H1 (cell line): Measurements from ENCODE around the gene PHC2. TPM values are rescaled to one million over a fixed set of nuclear protein-coding genes. Genes with fewer than 3 reads are reported as not detected.

Experiments
- CTCF ChIA-PET: fragments of 300-600 bp; sonication (Branson Sonifier 250); formaldehyde crosslinking; loops from one replicate; lab custom pipeline; 2021; ENCODE audit not compliant: partially characterized antibody; lab: Charles Lee
- POLR2A ChIA-PET: fragments of 300-600 bp; sonication (Branson Sonifier 250); formaldehyde crosslinking; loops from one replicate; lab custom pipeline; 2021; ENCODE audit warnings: inconsistent platforms; ENCODE audit not compliant: partially characterized antibody; lab: Charles Lee
- DNase-seq, 2 experiments: peaks; one replicate each; pipeline versions ENCODE4 v3.0.0 to v3.0.0-alpha.2; 2010 to 2022; ENCODE audit warnings: low spot score in 2 of 2, low read depth in 1 of 2, mixed read lengths in 1 of 2
- FAIRE-seq: peaks from 2 replicates; lab custom pipeline; 2011; peaks lifted over from hg19 to GRCh38; lab: Jason Lieb, UNC
- H2AFZ ChIP-seq: 2 replicates; pipeline ENCODE4 v1.8.1; 2012; ENCODE audit warnings: low read length, inconsistent platforms
- H2AK5ac ChIP-seq: 2 replicates; pipeline ENCODE4 v1.6.1; 2013; ENCODE audit warnings: low read depth, low read length
- H2BK120ac ChIP-seq: replicated peaks from 2 replicates; pipeline ENCODE3; 2013; ENCODE audit warnings: low read depth, low read length, inconsistent platforms
- H2BK12ac ChIP-seq: 2 replicates; pipeline ENCODE4 v1.6.1; 2013; ENCODE audit warnings: low read depth, low read length
- H2BK15ac ChIP-seq: 2 replicates; pipeline ENCODE4 v1.6.1; 2013; ENCODE audit warnings: low read length
- H2BK20ac ChIP-seq: 2 replicates; pipeline ENCODE4 v1.6.1; 2013; ENCODE audit warnings: low read length
- H2BK5ac ChIP-seq: 2 replicates; pipeline ENCODE4 v1.6.1; 2013; ENCODE audit warnings: low read depth, low read length
- H3K14ac ChIP-seq: 2 replicates; pipeline ENCODE4 v1.6.1; 2013; ENCODE audit warnings: inconsistent platforms; ENCODE audit not compliant: insufficient read length
- H3K18ac ChIP-seq: 2 replicates; pipeline ENCODE4 v1.6.1; 2013; ENCODE audit warnings: low read length; ENCODE audit errors: extremely low read depth
- H3K23ac ChIP-seq: 2 replicates; pipeline ENCODE4 v1.6.1; 2013; ENCODE audit warnings: inconsistent platforms; ENCODE audit not compliant: insufficient read length
- H3K23me2 ChIP-seq: 2 replicates; pipeline ENCODE4 v1.6.1; 2013; ENCODE audit warnings: low read depth, low read length
- H3K27ac ChIP-seq: 2 replicates; pipeline ENCODE4 v1.6.1; 2011; ENCODE audit warnings: low read depth, low read length, inconsistent platforms
- H3K27me3 ChIP-seq, 4 experiments: replicated peaks in 1 of 4; 1 replicate in 1 of 4; 2 replicates in 3 of 4; pipeline versions ENCODE4 v1.6.1 to v1.8.1; 2011 to 2013; ENCODE audit warnings: low read length in 3 of 4, mild to moderate bottlenecking in 3 of 4, inconsistent platforms in 2 of 4, mixed read lengths in 2 of 4, moderate library complexity in 1 of 4; ENCODE audit not compliant: control insufficient read depth in 3 of 4, insufficient read depth in 3 of 4; ENCODE audit errors: extremely low read depth in 1 of 4
- H3K36me3 ChIP-seq, 4 experiments: 2 replicates each; pipeline versions ENCODE4 v1.6.1 to v1.8.1; 2011 to 2013; ENCODE audit warnings: mild to moderate bottlenecking in 4 of 4, low read length in 3 of 4, moderate library complexity in 2 of 4, control low read depth in 1 of 4, inconsistent platforms in 1 of 4; ENCODE audit not compliant: insufficient read depth in 4 of 4, control insufficient read depth in 2 of 4
- H3K4ac ChIP-seq: replicated peaks from 2 replicates; pipeline ENCODE3; 2013; ENCODE audit warnings: low read length, low read depth, mixed read lengths, inconsistent platforms; ENCODE audit not compliant: insufficient read length
- H3K4me1 ChIP-seq, 4 experiments: replicated peaks in 1 of 4; 1 replicate in 1 of 4; 2 replicates in 3 of 4; pipeline versions ENCODE4 v1.6.1 to v1.8.1; 2011 to 2013; ENCODE audit warnings: low read length in 3 of 4, inconsistent platforms in 2 of 4, mixed read lengths in 1 of 4; ENCODE audit not compliant: insufficient read depth in 4 of 4, control insufficient read depth in 3 of 4
- H3K4me2 ChIP-seq, 2 experiments: 2 replicates each; pipeline versions ENCODE4 v1.6.1 to v1.8.1; 2011 to 2013; ENCODE audit warnings: low read depth in 2 of 2, low read length in 2 of 2, control low read depth in 1 of 2, inconsistent platforms in 1 of 2, mild to moderate bottlenecking in 1 of 2; ENCODE audit not compliant: insufficient read depth in 1 of 2
- H3K4me3 ChIP-seq, 4 experiments: fragments of 200-600, 300-600 bp in 1 of 4; sonication (generic), shearing (Covaris generic), sonication (Bioruptor Twin) in 1 of 4; 2 replicates each; pipeline versions ENCODE4 v1.5.1 to v1.8.1; 2011 to 2016; ENCODE audit warnings: low read length in 4 of 4, low read depth in 3 of 4, control low read depth in 2 of 4, inconsistent platforms in 2 of 4, mild to moderate bottlenecking in 2 of 4, mixed read lengths in 1 of 4, moderate library complexity in 1 of 4; ENCODE audit not compliant: insufficient read depth in 2 of 4; ENCODE audit errors: extremely low read depth in 1 of 4
- H3K56ac ChIP-seq: replicated peaks from 2 replicates; pipeline ENCODE3; 2013; ENCODE audit warnings: low read depth, mild to moderate bottlenecking, mixed read lengths, low read length, inconsistent platforms; ENCODE audit not compliant: insufficient read length
- H3K79me1 ChIP-seq: 2 replicates; pipeline ENCODE4 v1.6.1; 2013; ENCODE audit warnings: low read depth, low read length, control low read depth
- H3K79me2 ChIP-seq, 2 experiments: 2 replicates each; pipeline versions ENCODE4 v1.6.1 to v1.8.1; 2012 to 2013; ENCODE audit warnings: low read length in 2 of 2, mild to moderate bottlenecking in 2 of 2, inconsistent platforms in 1 of 2; ENCODE audit not compliant: insufficient read depth in 2 of 2, control insufficient read depth in 1 of 2
- H3K9ac ChIP-seq, 4 experiments: replicated peaks in 1 of 4; 1 replicate in 1 of 4; 2 replicates in 3 of 4; pipeline versions ENCODE4 v1.6.1 to v1.8.1; 2011 to 2013; ENCODE audit warnings: low read depth in 3 of 4, low read length in 3 of 4, control low read depth in 2 of 4, mild to moderate bottlenecking in 2 of 4, moderate library complexity in 2 of 4, inconsistent platforms in 1 of 4; ENCODE audit errors: extremely low read depth in 1 of 4
- H3K9me3 ChIP-seq, 2 experiments: 2 replicates each; pipeline versions ENCODE4 v1.6.1 to v1.8.1; 2012 to 2013; ENCODE audit warnings: mild to moderate bottlenecking in 2 of 2, moderate library complexity in 2 of 2, control low read depth in 1 of 2, inconsistent platforms in 1 of 2, low read depth in 1 of 2, low read length in 1 of 2, mixed read lengths in 1 of 2; ENCODE audit not compliant: insufficient read depth in 2 of 2
- H4K20me1 ChIP-seq, 2 experiments: replicated peaks in 1 of 2; 2 replicates each; pipeline versions ENCODE3 to v1.8.1; 2011 to 2013; ENCODE audit warnings: inconsistent platforms in 2 of 2, low read length in 2 of 2, mild to moderate bottlenecking in 1 of 2; ENCODE audit not compliant: insufficient read depth in 2 of 2, control insufficient read depth in 1 of 2
- H4K5ac ChIP-seq: 2 replicates; pipeline ENCODE4 v1.6.1; 2013; ENCODE audit warnings: low read length, low read depth, mixed read lengths, inconsistent platforms; ENCODE audit not compliant: insufficient read length
- H4K8ac ChIP-seq: 2 replicates; pipeline ENCODE4 v1.8.0; 2013; ENCODE audit warnings: mild to moderate bottlenecking, moderate library complexity, low read length, inconsistent platforms; ENCODE audit not compliant: insufficient read depth; ENCODE audit errors: extremely low read depth
- H4K91ac ChIP-seq: replicated peaks from 2 replicates; pipeline ENCODE3; 2013; ENCODE audit warnings: low read length, mixed read lengths, inconsistent platforms; ENCODE audit not compliant: insufficient read length
- BACH1 ChIP-seq: IDR thresholded peaks from 2 replicates; pipeline ENCODE4 v1.6.1; 2012; ENCODE audit warnings: low read length, improper control_type of control experiment
- CEBPB ChIP-seq: IDR thresholded peaks from 2 replicates; pipeline ENCODE4 v1.6.1; 2012; ENCODE audit warnings: low read depth, low read length
- CTBP2 ChIP-seq: IDR thresholded peaks from 2 replicates; pipeline ENCODE4 v1.7.0; 2011; ENCODE audit warnings: borderline replicate concordance, mild to moderate bottlenecking, moderate library complexity, mixed read lengths, low read length; ENCODE audit not compliant: insufficient read depth, insufficient read length
- FOSL1 ChIP-seq: IDR thresholded peaks from 2 replicates; pipeline ENCODE4 v1.6.1; 2011; ENCODE audit warnings: mild to moderate bottlenecking, low read depth, low read length, moderate library complexity; ENCODE audit not compliant: insufficient read depth
- GTF2F1 ChIP-seq: IDR thresholded peaks from 2 replicates; pipeline ENCODE4 v1.6.1; 2012; ENCODE audit warnings: low read depth, low read length, improper control_type of control experiment, borderline replicate concordance
- POU5F1 ChIP-seq: IDR thresholded peaks from 2 replicates; pipeline ENCODE4 v1.6.1; 2011; ENCODE audit warnings: low read depth, mild to moderate bottlenecking, low read length, moderate library complexity
- SIX5 ChIP-seq: IDR thresholded peaks from 2 replicates; pipeline ENCODE4 v1.6.1; 2011; ENCODE audit warnings: mild to moderate bottlenecking, low read depth, low read length
- ZNF274 ChIP-seq: IDR thresholded peaks from 2 replicates; pipeline ENCODE4 v1.7.0; 2012; ENCODE audit warnings: low read length, borderline replicate concordance; ENCODE audit errors: extremely low read depth
- WGBS, 2 experiments: shearing (Covaris generic) in 1 of 2; methylation state at CpG; one replicate each; pipeline versions ENCODE4 v1.1.6 to v1.1.7; 2013 to 2015; ENCODE audit warnings: low lambda C conversion rate in 2 of 2, mixed read lengths in 2 of 2, inconsistent platforms in 1 of 2, low coverage in 1 of 2, missing lambda C conversion rate in 1 of 2; ENCODE audit not compliant: insufficient replicate concordance in 2 of 2, insufficient coverage in 1 of 2, insufficient read length in 1 of 2; ENCODE audit errors: extremely low coverage in 1 of 2, missing lambda C conversion rate in 1 of 2; 5-methylcytosine and 5-hydroxymethylcytosine counted together
- polyA plus RNA-seq, 7 experiments: library from polyadenylated mRNA; depleted of rRNA in 3 of 7; stranded (reverse) in 5 of 7; unstranded in 2 of 7; fragments of >200 nt in 5 of 7; fragments of 200-250 nt in 2 of 7; gene quantifications; 1 replicate in 5 of 7; 2 replicates in 1 of 7; 4 replicates in 1 of 7; pipeline versions ENCODE4 v1.2.1 to v1.2.3, GENCODE V29; 2011 to 2013; ENCODE audit warnings: missing spikeins in 2 of 7, mixed read lengths in 2 of 7
- total RNA-seq: library from RNA; stranded (reverse); fragmentation: NEBNext Ultra II Directional; extraction: Animal tissue kit (Norgen Biotek cat#: 25700); gene quantifications from 2 replicates; pipeline ENCODE4 v1.2.1, GENCODE V29; 2021
- TF ChIP-seq, protein P1 (sequence below): IDR thresholded peaks from 2 replicates; pipeline ENCODE4 v1.6.1; 2011; ENCODE audit warnings: low read length, improper control_type of control experiment
- TF ChIP-seq, protein P2 (sequence below): IDR thresholded peaks from 2 replicates; pipeline ENCODE4 v1.6.1; 2011; ENCODE audit warnings: low read depth, mild to moderate bottlenecking, low read length; ENCODE audit not compliant: insufficient read depth

The PHC2 gene
- total and polyA plus RNA-seq, 2 of the 8 experiments (the other 6 are each of a cell fraction or from before 2014, with no cell fraction given) = 5.6 to 14.2 TPM

- no peak overlapping the region for H3K18ac ChIP-seq
- H3K79me2 ChIP-seq = no peaks in the 10 kb centered on the region
- no peaks in the 10 kb centered on the region for H3K36me3 ChIP-seq
- peaks cover 4 to 33% (median 14%) of the 10 kb centered on the region in 4 experiments for H3K4me1 ChIP-seq
- FAIRE-seq (no peak), DNase-seq (no peak)
- H2BK12ac ChIP-seq = no peak overlapping the region
- WGBS, 2 experiments = 81% methylated on average over 5 of the region's 5 CpGs; no CpG with 5 or more reads in 1 of the 2 experiments
- H3K4ac ChIP-seq = no peak overlapping the region
- no peak overlapping the region for H3K56ac ChIP-seq
- no peak overlapping the region for H4K8ac ChIP-seq
- no peak overlapping the region for H3K4me2 ChIP-seq
- no peak overlapping the region for H4K5ac ChIP-seq
- H3K9me3 ChIP-seq = no peaks in the 10 kb centered on the region
- H4K20me1 ChIP-seq = peaks cover 5 to 22% of the 10 kb centered on the region in 2 experiments
- no peak overlapping the region for H2BK120ac ChIP-seq
- POLR2A ChIA-PET = interaction anchor here (0.5 to 1.3 kb wide), 2 partner anchors 9 to 30 kb away, joined by 3 read pairs; no protein-coding TSS in a partner anchor
- H2BK15ac ChIP-seq = no peak overlapping the region
- H2AFZ ChIP-seq = no peak overlapping the region
- H3K9ac ChIP-seq = no peak overlapping the region
- H3K23me2 ChIP-seq = peaks cover 8% of the 10 kb centered on the region
- no peaks in the 10 kb centered on the region for H3K79me1 ChIP-seq
- no peak overlapping the region for H3K4me3 ChIP-seq
- CTCF ChIA-PET = interaction anchor here (1.1 to 2.4 kb wide), 3 partner anchors 9 to 52 kb away, joined by 3 to 6 read pairs (median 5); no protein-coding TSS in a partner anchor
- no peak overlapping the region for H2BK20ac ChIP-seq
- no peak overlapping the region for H3K23ac ChIP-seq
- no peak overlapping the region for H2BK5ac ChIP-seq
- no peak overlapping the region for H2AK5ac ChIP-seq
- H3K14ac ChIP-seq = no peak overlapping the region
- TF ChIP-seq, protein P1, sequence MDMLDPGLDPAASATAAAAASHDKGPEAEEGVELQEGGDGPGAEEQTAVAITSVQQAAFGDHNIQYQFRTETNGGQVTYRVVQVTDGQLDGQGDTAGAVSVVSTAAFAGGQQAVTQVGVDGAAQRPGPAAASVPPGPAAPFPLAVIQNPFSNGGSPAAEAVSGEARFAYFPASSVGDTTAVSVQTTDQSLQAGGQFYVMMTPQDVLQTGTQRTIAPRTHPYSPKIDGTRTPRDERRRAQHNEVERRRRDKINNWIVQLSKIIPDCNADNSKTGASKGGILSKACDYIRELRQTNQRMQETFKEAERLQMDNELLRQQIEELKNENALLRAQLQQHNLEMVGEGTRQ = no peak
- no peak for TF ChIP-seq FOSL1
- no peak for TF ChIP-seq BACH1
- TF ChIP-seq CTBP2 = no peak
- TF ChIP-seq GTF2F1 = no peak
- no peak for TF ChIP-seq CEBPB
- TF ChIP-seq SIX5 = no peak
- no peak for TF ChIP-seq POU5F1
- no peak for TF ChIP-seq ZNF274
- TF ChIP-seq, protein P2, sequence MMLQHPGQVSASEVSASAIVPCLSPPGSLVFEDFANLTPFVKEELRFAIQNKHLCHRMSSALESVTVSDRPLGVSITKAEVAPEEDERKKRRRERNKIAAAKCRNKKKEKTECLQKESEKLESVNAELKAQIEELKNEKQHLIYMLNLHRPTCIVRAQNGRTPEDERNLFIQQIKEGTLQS = no peak
- no peak overlapping the region for H3K27ac ChIP-seq
- H3K27me3 ChIP-seq = peaks cover 41 to 64% (median 56%) of the 10 kb centered on the region in 4 experiments
- H4K91ac ChIP-seq = no peak overlapping the region
These were observed 83.3 kb downstream of the PHC2 start for GRCh38 chr1:33347650-33347992.
